HG03469 (cell line): ENCODE data around the gene RMI2.
"Not testable (repeated sequence)": the region's sequence is repeated elsewhere in the genome, so short reads cannot be mapped to it uniquely, and the experiment has no call there.

Experiments used
- ATAC-seq: cut with Tn5 transposase; IDR thresholded peaks from one replicate; pipeline ENCODE4 v1.9.1; 2021; ENCODE audit warnings: mild to moderate bottlenecking, moderate library complexity, moderate number of reproducible peaks; ENCODE audit not compliant: unreplicated experiment

Gene RMI2

GRCh38 chr16:11345040-11345862 lies at the start of gene RMI2:
Gene RMI2, plus strand, starts transcription at chr16:11345459. Its CDS starts 13 bp downstream, at chr16:11345472.
- ATAC-seq = peak; percentile 85

GRCh38 chr16:11295672-11296071 lies 49.6 kb upstream of the RMI2 start:
- no peak for ATAC-seq

- ATAC-seq = no peak
Observed at GRCh38 chr16:11296351-11296705, 48.9 kb upstream of the RMI2 start.

- ATAC-seq = no peak
Observed at GRCh38 chr16:11296706-11297491, 48.4 kb upstream of the RMI2 start.

GRCh38 chr16:11297492-11298142 lies 47.6 kb upstream of the RMI2 start:
- ATAC-seq = peak; percentile 54

- ATAC-seq = no peak
Observed at GRCh38 chr16:11298143-11298900, 46.9 kb upstream of the RMI2 start.

GRCh38 chr16:11298950-11299547 lies 46.2 kb upstream of the RMI2 start:
- ATAC-seq = not testable (repeated sequence)

- ATAC-seq = no peak
Observed at GRCh38 chr16:11299865-11300559, 45.2 kb upstream of the RMI2 start.

GRCh38 chr16:11300560-11300892 lies 44.7 kb upstream of the RMI2 start:
- ATAC-seq = no peak

- ATAC-seq = no peak
Observed at GRCh38 chr16:11301645-11302501, 43.4 kb upstream of the RMI2 start.

GRCh38 chr16:11302977-11303376 lies 42.3 kb upstream of the RMI2 start:
- no peak for ATAC-seq

GRCh38 chr16:11303405-11304138 lies 41.7 kb upstream of the RMI2 start:
- no peak for ATAC-seq

- ATAC-seq = no peak
Observed at GRCh38 chr16:11306381-11306780, 38.9 kb upstream of the RMI2 start.

GRCh38 chr16:11306997-11307638 lies 38.1 kb upstream of the RMI2 start:
- no peak for ATAC-seq

- ATAC-seq = no peak
Observed at GRCh38 chr16:11307639-11308492, 37.4 kb upstream of the RMI2 start.

GRCh38 chr16:11308493-11309283 lies 36.6 kb upstream of the RMI2 start:
- no peak for ATAC-seq
